Activated CD8-positive, alpha-beta memory T cell treated with anti-CD3 and anti-CD28 coated beads, Interleukin-2, amount 50 U/mL, for 24 hours (primary cell): ENCODE results near the gene CD300LF.

ENCODE experiments used
- DNase-seq: peaks from one replicate; pipeline ENCODE4 v3.0.0-alpha.2; 2020; ENCODE audit errors: extremely low read depth

The CD300LF gene

GRCh38 chr17:74729866-74730265 is 17.1 kb upstream of the CD300LF start:
- DNase-seq, result no peak

- no peak for DNase-seq
These were observed 16.6 kb upstream of the CD300LF start for GRCh38 chr17:74729368-74729767.

- no peak for DNase-seq
These were observed 16.0 kb upstream of the CD300LF start for GRCh38 chr17:74728702-74729075.

- no peak for DNase-seq
These were observed 15.4 kb upstream of the CD300LF start for GRCh38 chr17:74728033-74728701.

- DNase-seq, result no peak
These were observed 12.4 kb upstream of the CD300LF start for GRCh38 chr17:74725111-74725510.

- no peak for DNase-seq
These were observed 11.2 kb upstream of the CD300LF start for GRCh38 chr17:74723891-74724290.

GRCh38 chr17:74722782-74723181 is 10.1 kb upstream of the CD300LF start:
- DNase-seq, result no peak

GRCh38 chr17:74720506-74720905 is 7.8 kb upstream of the CD300LF start:
- DNase-seq, result no peak

- DNase-seq, result no peak
These were observed 2.4 kb upstream of the CD300LF start for GRCh38 chr17:74715144-74715543.

- no peak for DNase-seq
These were observed 540 bp upstream of the CD300LF start for GRCh38 chr17:74713171-74713755.

GRCh38 chr17:74712301-74712700 is 422 bp downstream of the CD300LF start:
- DNase-seq, result no peak

- no peak for DNase-seq
These were observed 1.5 kb downstream of the CD300LF start for GRCh38 chr17:74711058-74711824.

GRCh38 chr17:74704544-74704943 is 8.2 kb downstream of the CD300LF start:
- DNase-seq, result no peak

GRCh38 chr17:74703311-74703710 is 9.4 kb downstream of the CD300LF start:
- DNase-seq, result no peak

- no peak for DNase-seq
These were observed 10.4 kb downstream of the CD300LF start for GRCh38 chr17:74702116-74702871.

GRCh38 chr17:74699236-74699635 is 13.5 kb downstream of the CD300LF start:
- no peak for DNase-seq

- DNase-seq, result no peak
These were observed 14.7 kb downstream of the CD300LF start for GRCh38 chr17:74698069-74698468.

GRCh38 chr17:74697515-74697914 is 15.2 kb downstream of the CD300LF start:
- DNase-seq, result no peak

- DNase-seq, result no peak
These were observed 17.1 kb downstream of the CD300LF start for GRCh38 chr17:74695629-74696028.

GRCh38 chr17:74694081-74694480 is 18.6 kb downstream of the CD300LF start:
- DNase-seq, result no peak

- no peak for DNase-seq
These were observed 21.6 kb downstream of the CD300LF start for GRCh38 chr17:74691151-74691550.

- DNase-seq, result no peak
These were observed 22.3 kb downstream of the CD300LF start for GRCh38 chr17:74690409-74690825.
